ENCODE results near the gene REXO5.

The REXO5 gene

GRCh38 chr16:20803192-20803560, 3.2 kb upstream of the REXO5 start:
- no peak for DNase-seq (ENCODE audit: low read depth)

- no peak for DNase-seq (ENCODE audit: low read depth)
Measured at GRCh38 chr16:20803561-20804214, 2.6 kb upstream of the REXO5 start.

GRCh38 chr16:20805684-20806167, 601 bp upstream of the REXO5 start:
- peak; percentile 11 for DNase-seq (ENCODE audit: low read depth)

- DNase-seq (ENCODE audit: low read depth), result no peak
Measured at GRCh38 chr16:20807862-20808261, 1.5 kb downstream of the REXO5 start.

GRCh38 chr16:20811889-20812439, 5.6 kb downstream of the REXO5 start:
- DNase-seq (ENCODE audit: low read depth), result no peak

- DNase-seq (ENCODE audit: low read depth), result no peak
Measured at GRCh38 chr16:20812510-20812909, 6.2 kb downstream of the REXO5 start.

GRCh38 chr16:20814784-20815183, 8.5 kb downstream of the REXO5 start:
- no peak for DNase-seq (ENCODE audit: low read depth)

GRCh38 chr16:20818929-20819585, 12.7 kb downstream of the REXO5 start:
- DNase-seq (ENCODE audit: low read depth), result no peak

GRCh38 chr16:20821682-20822081, 15.4 kb downstream of the REXO5 start:
- no peak for DNase-seq (ENCODE audit: low read depth)

- no peak for DNase-seq (ENCODE audit: low read depth)
Measured at GRCh38 chr16:20822521-20823325, 16.4 kb downstream of the REXO5 start.

GRCh38 chr16:20826039-20826566, 19.8 kb downstream of the REXO5 start:
- no peak for DNase-seq (ENCODE audit: low read depth)

- DNase-seq (ENCODE audit: low read depth), result no peak
Measured at GRCh38 chr16:20829536-20829935, 23.2 kb downstream of the REXO5 start.

GRCh38 chr16:20830372-20830771, 24.0 kb downstream of the REXO5 start:
- no peak for DNase-seq (ENCODE audit: low read depth)

GRCh38 chr16:20833086-20833485, 26.8 kb downstream of the REXO5 start:
- DNase-seq (ENCODE audit: low read depth), result no peak

GRCh38 chr16:20838240-20838639, 31.9 kb downstream of the REXO5 start:
- DNase-seq (ENCODE audit: low read depth), result no peak

GRCh38 chr16:20839504-20839903, 33.2 kb downstream of the REXO5 start:
- DNase-seq (ENCODE audit: low read depth), result no peak

- DNase-seq (ENCODE audit: low read depth), result no peak
Measured at GRCh38 chr16:20844054-20844453, 37.7 kb downstream of the REXO5 start.

- DNase-seq (ENCODE audit: low read depth), result no peak
Measured at GRCh38 chr16:20844588-20844987, 38.3 kb downstream of the REXO5 start.

- no peak for DNase-seq (ENCODE audit: low read depth)
Measured at GRCh38 chr16:20846030-20846429, 39.7 kb downstream of the REXO5 start.

- no peak for DNase-seq (ENCODE audit: low read depth)
Measured at GRCh38 chr16:20846551-20846950, 40.2 kb downstream of the REXO5 start.

GRCh38 chr16:20847550-20847949, 41.2 kb downstream of the REXO5 start:
- DNase-seq (ENCODE audit: low read depth), result no peak

GRCh38 chr16:20849589-20850390, 43.5 kb downstream of the REXO5 start:
- DNase-seq (ENCODE audit: low read depth), result peak; percentile 42

All from activated T-cell treated with anti-CD3 and anti-CD28 coated beads for 24 hours (primary cell).